A204.1 (cell line): ENCODE data around the gene COL15A1.
"Not testable (repeated sequence)": the region's sequence is repeated elsewhere in the genome, so short reads cannot be mapped to it uniquely, and the experiment has no call there.

Experiments
- FAIRE-seq: peaks from 2 replicates; lab custom pipeline; 2012; peaks lifted over from hg19 to GRCh38; lab: Jason Lieb, UNC

The COL15A1 gene

GRCh38 chr9:98994172-98995058 lies 50.7 kb downstream of the COL15A1 start:
- FAIRE-seq = no peak

GRCh38 chr9:98995059-98995671 lies 51.5 kb downstream of the COL15A1 start:
- FAIRE-seq = no peak

GRCh38 chr9:98995971-98996504 lies 52.3 kb downstream of the COL15A1 start:
- FAIRE-seq = no peak

- FAIRE-seq = no peak
Observed at GRCh38 chr9:98997604-98998003, 53.9 kb downstream of the COL15A1 start.

- no peak for FAIRE-seq
Observed at GRCh38 chr9:98998441-98999151, 54.9 kb downstream of the COL15A1 start.

- FAIRE-seq = no peak
Observed at GRCh38 chr9:98999152-98999525, 55.4 kb downstream of the COL15A1 start.

GRCh38 chr9:99000476-99001395 lies 57.0 kb downstream of the COL15A1 start:
- no peak for FAIRE-seq

GRCh38 chr9:99001892-99002291 lies 58.2 kb downstream of the COL15A1 start:
- no peak for FAIRE-seq

- no peak for FAIRE-seq
Observed at GRCh38 chr9:99002706-99003105, 59.0 kb downstream of the COL15A1 start.

- no peak for FAIRE-seq
Observed at GRCh38 chr9:99003308-99003707, 59.6 kb downstream of the COL15A1 start.

GRCh38 chr9:99004115-99004514 lies 60.4 kb downstream of the COL15A1 start:
- FAIRE-seq = no peak

- no peak for FAIRE-seq
Observed at GRCh38 chr9:99004717-99005460, 61.2 kb downstream of the COL15A1 start.

GRCh38 chr9:99005651-99006050 lies 61.9 kb downstream of the COL15A1 start:
- FAIRE-seq = no peak

- FAIRE-seq = no peak
Observed at GRCh38 chr9:99006511-99006910, 62.8 kb downstream of the COL15A1 start.

GRCh38 chr9:99006979-99007378 lies 63.3 kb downstream of the COL15A1 start:
- no peak for FAIRE-seq

GRCh38 chr9:99008203-99008602 lies 64.5 kb downstream of the COL15A1 start:
- FAIRE-seq = no peak

GRCh38 chr9:99010393-99010792 lies 66.7 kb downstream of the COL15A1 start:
- FAIRE-seq = not testable (repeated sequence)

GRCh38 chr9:99011161-99011709 lies 67.5 kb downstream of the COL15A1 start:
- FAIRE-seq = peak; percentile 76

- no peak for FAIRE-seq
Observed at GRCh38 chr9:99012957-99013512, 69.3 kb downstream of the COL15A1 start.

- no peak for FAIRE-seq
Observed at GRCh38 chr9:99013550-99013949, 69.8 kb downstream of the COL15A1 start.
